ENCODE data around the gene MEX3D.

DNA sequence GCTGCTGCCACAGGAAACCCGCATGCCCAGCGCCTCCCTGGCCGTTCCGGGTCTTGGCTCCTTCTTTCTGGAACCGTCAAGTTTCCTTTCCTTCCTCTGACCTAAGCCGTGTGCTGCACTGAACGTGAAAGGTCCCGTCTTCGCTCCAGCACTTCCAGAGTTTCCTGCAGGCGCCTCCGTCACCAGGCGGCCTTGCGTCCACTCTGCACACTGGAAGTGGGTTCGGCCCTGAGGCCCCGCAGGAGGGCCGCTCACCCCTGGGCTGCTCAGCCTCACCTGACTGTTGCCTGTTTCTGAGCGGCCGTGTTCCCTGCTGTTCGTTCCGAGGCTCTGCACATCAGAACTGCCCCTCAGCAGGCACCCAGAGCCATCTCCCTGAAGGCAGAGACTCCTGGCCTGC, 12.3 kb upstream of the MEX3D start:
- TF ChIP-seq EZH2 (IDR thresholded peaks at IDR 0.05; ENCODE audit: low read depth, unreplicated experiment): no peak
- TF ChIP-seq, protein P1, sequence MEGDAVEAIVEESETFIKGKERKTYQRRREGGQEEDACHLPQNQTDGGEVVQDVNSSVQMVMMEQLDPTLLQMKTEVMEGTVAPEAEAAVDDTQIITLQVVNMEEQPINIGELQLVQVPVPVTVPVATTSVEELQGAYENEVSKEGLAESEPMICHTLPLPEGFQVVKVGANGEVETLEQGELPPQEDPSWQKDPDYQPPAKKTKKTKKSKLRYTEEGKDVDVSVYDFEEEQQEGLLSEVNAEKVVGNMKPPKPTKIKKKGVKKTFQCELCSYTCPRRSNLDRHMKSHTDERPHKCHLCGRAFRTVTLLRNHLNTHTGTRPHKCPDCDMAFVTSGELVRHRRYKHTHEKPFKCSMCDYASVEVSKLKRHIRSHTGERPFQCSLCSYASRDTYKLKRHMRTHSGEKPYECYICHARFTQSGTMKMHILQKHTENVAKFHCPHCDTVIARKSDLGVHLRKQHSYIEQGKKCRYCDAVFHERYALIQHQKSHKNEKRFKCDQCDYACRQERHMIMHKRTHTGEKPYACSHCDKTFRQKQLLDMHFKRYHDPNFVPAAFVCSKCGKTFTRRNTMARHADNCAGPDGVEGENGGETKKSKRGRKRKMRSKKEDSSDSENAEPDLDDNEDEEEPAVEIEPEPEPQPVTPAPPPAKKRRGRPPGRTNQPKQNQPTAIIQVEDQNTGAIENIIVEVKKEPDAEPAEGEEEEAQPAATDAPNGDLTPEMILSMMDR (conservative IDR thresholded peaks at IDR 0.05; ENCODE audit: low read depth in 2 of 2): no peak
- TF ChIP-seq ZNF114 (CRISPR knock-in tag; IDR thresholded peaks at IDR 0.05): no peak
